ENCODE measurements around the gene MAPK8IP3. TPM values are rescaled to one million over a fixed set of nuclear protein-coding genes. Genes with fewer than 3 reads are reported as not detected.

MAPK8IP3 gene
- total RNA-seq, 2 experiments from 2014 or later = 290 to 297 TPM

- Mint-ChIP-seq H3K4me1 (ENCODE audit: low read depth) (peaks cover 26% of the 10 kb centered on the region), H3K27me3 (no peaks in the 10 kb centered on the region), H3K27ac (peak overlapping the region; percentile 61), H3K9me3 (no peaks in the 10 kb centered on the region), H3K36me3 (ENCODE audit: low read depth) (peaks cover 29% of the 10 kb centered on the region), H3K4me3 (peak overlapping the region; percentile 81)
- H3K4me1 ChIP-seq (ENCODE audit: insufficient read depth, low read length) = peaks cover 50% of the 10 kb centered on the region
- no peak for ATAC-seq (ENCODE audit: poor library complexity)
- CTCF ChIA-PET = no interaction called here
- POLR2A ChIA-PET = no interaction called here
- no peak for TF ChIP-seq CTCF (IDR thresholded peaks at IDR 0.05)
- no peak overlapping the region for H3K4me3 ChIP-seq (ENCODE audit: low read length)
- H3K36me3 ChIP-seq (ENCODE audit: insufficient read depth, low read length) = peaks cover 33% of the 10 kb centered on the region
- intact Hi-C loops (cut with DNase I, micrococcal nuclease) = loop anchor here (5.0 to 10.0 kb wide), 3 partner anchors 157 to 1380 kb away; partner anchors contain the start of genes DECR2 (in 1 of the 2), MSRB1 (in 1 of the 2) and UBE2I (in 1 of the 2)
- H3K27me3 ChIP-seq (ENCODE audit: control insufficient read depth in 1 of 2, insufficient read depth in 2 of 2, low read length in 2 of 2) = no peaks in the 10 kb centered on the region
- DNase-seq = peak in 2 of 14 experiments; percentile 5 to 25
- H3K9me3 ChIP-seq (ENCODE audit: control insufficient read depth in 1 of 2, insufficient read depth in 1 of 2, low read length in 2 of 2) = peaks cover 0 to 6% of the 10 kb centered on the region in 2 experiments
- H3K27ac ChIP-seq (ENCODE audit: low read depth in 1 of 2, low read length in 2 of 2) = no peak overlapping the region
Observed at GRCh38 chr16:1784977-1785845, 79.2 kb downstream of the MAPK8IP3 start.

- Mint-ChIP-seq H3K36me3 (ENCODE audit: low read depth) (peaks cover 29% of the 10 kb centered on the region), H3K9me3 (no peaks in the 10 kb centered on the region), H3K4me3 (peak overlapping the region; percentile 34), H3K4me1 (ENCODE audit: low read depth) (peaks cover 26% of the 10 kb centered on the region), H3K27me3 (no peaks in the 10 kb centered on the region), H3K27ac (no peak overlapping the region)
- TF ChIP-seq CTCF (IDR thresholded peaks at IDR 0.05) = no peak
- CTCF ChIA-PET = no interaction called here
- POLR2A ChIA-PET = no interaction called here
- H3K4me1 ChIP-seq (ENCODE audit: insufficient read depth, low read length) = peaks cover 45% of the 10 kb centered on the region
- DNase-seq = no peak
- intact Hi-C loops (cut with DNase I, micrococcal nuclease) = loop anchor here in 1 of 2 experiments (10.0 kb wide), 2 partner anchors 481 to 1381 kb away; partner anchors contain the start of genes DECR2 and UBE2I
- no peak overlapping the region for H3K4me3 ChIP-seq (ENCODE audit: low read length)
- H3K36me3 ChIP-seq (ENCODE audit: insufficient read depth, low read length) = peaks cover 34% of the 10 kb centered on the region
- no peaks in the 10 kb centered on the region for H3K27me3 ChIP-seq (ENCODE audit: control insufficient read depth in 1 of 2, insufficient read depth in 2 of 2, low read length in 2 of 2)
- no peak overlapping the region for H3K27ac ChIP-seq (ENCODE audit: low read depth in 1 of 2, low read length in 2 of 2)
- ATAC-seq (ENCODE audit: poor library complexity) = no peak
- H3K9me3 ChIP-seq (ENCODE audit: control insufficient read depth in 1 of 2, insufficient read depth in 1 of 2, low read length in 2 of 2) = peaks cover 0 to 6% of the 10 kb centered on the region in 2 experiments
Observed at GRCh38 chr16:1785846-1786170, 79.8 kb downstream of the MAPK8IP3 start.

- Histone ChIP-seq H3K4me3 (ENCODE audit: low read length) (no peak overlapping the region), H3K36me3 (ENCODE audit: insufficient read depth, low read length) (peaks cover 38% of the 10 kb centered on the region), H3K27ac (ENCODE audit: low read depth in 1 of 2, low read length in 2 of 2) (no peak overlapping the region), H3K9me3 (ENCODE audit: control insufficient read depth in 1 of 2, insufficient read depth in 1 of 2, low read length in 2 of 2) (peaks cover 0 to 6% of the 10 kb centered on the region in 2 experiments), H3K27me3 (ENCODE audit: control insufficient read depth in 1 of 2, insufficient read depth in 2 of 2, low read length in 2 of 2) (no peaks in the 10 kb centered on the region), H3K4me1 (ENCODE audit: insufficient read depth, low read length) (peaks cover 39% of the 10 kb centered on the region)
- Mint-ChIP-seq H3K4me1 (ENCODE audit: low read depth) (peaks cover 22% of the 10 kb centered on the region), H3K27ac (no peak overlapping the region), H3K36me3 (ENCODE audit: low read depth) (peaks cover 25% of the 10 kb centered on the region), H3K27me3 (no peaks in the 10 kb centered on the region), H3K4me3 (no peak overlapping the region), H3K9me3 (no peaks in the 10 kb centered on the region)
- intact Hi-C loops (cut with DNase I, micrococcal nuclease) = loop anchor here in 1 of 2 experiments (10.0 kb wide), 2 partner anchors 482 to 1382 kb away; partner anchors contain the start of genes DECR2 and UBE2I
- POLR2A ChIA-PET = no interaction called here
- no peak for ATAC-seq (ENCODE audit: poor library complexity)
- CTCF ChIA-PET = no interaction called here
- peak in 2 of 14 experiments; percentile 5 to 33 for DNase-seq
- no peak for TF ChIP-seq CTCF (IDR thresholded peaks at IDR 0.05)
Observed at GRCh38 chr16:1786242-1787055, 80.5 kb downstream of the MAPK8IP3 start.
